ENCODE measurements around the gene PIGU. TPM values are rescaled to one million over a fixed set of nuclear protein-coding genes. Genes with fewer than 3 reads are reported as not detected.

Gene PIGU
- total and polyA plus RNA-seq, 8 donors: 0.45 to 21.3 (median 10.3) TPM

- no peak overlapping the region for H3K27ac ChIP-seq
- no peaks in the 10 kb centered on the region for H3K9me3 ChIP-seq
- no peak overlapping the region for H3K4me3 ChIP-seq
- peaks cover 52 to 97% (median 96%) of the 10 kb centered on the region in 4 donors for H3K36me3 ChIP-seq
- 86 to 93% (median 90%) methylated on average over 8 of the region's 8 CpGs for WGBS, 5 donors
- intact Hi-C loops (cut with DNase I; ENCODE audit: low total_unique reads): no loop called here
- DNase-seq: no peak
- peaks cover 14 to 53% (median 31%) of the 10 kb centered on the region in 4 donors for H3K4me1 ChIP-seq
- no peaks in the 10 kb centered on the region for H3K27me3 ChIP-seq
- no peak for TF ChIP-seq CTCF (IDR thresholded peaks at IDR 0.05)
- TF ChIP-seq POLR2AphosphoS5 (IDR thresholded peaks at IDR 0.05): no peak
- no peak for TF ChIP-seq EP300 (IDR thresholded peaks at IDR 0.05)
- TF ChIP-seq POLR2A (IDR thresholded peaks at IDR 0.05): no peak
Observed at GRCh38 chr20:34532320-34532719, 144.6 kb downstream of the PIGU start.

- no peak for TF ChIP-seq POLR2A (IDR thresholded peaks at IDR 0.05)
- no peak for TF ChIP-seq EP300 (IDR thresholded peaks at IDR 0.05)
- no peak for TF ChIP-seq POLR2AphosphoS5 (IDR thresholded peaks at IDR 0.05)
- TF ChIP-seq CTCF (IDR thresholded peaks at IDR 0.05): no peak
- peaks cover 58 to 97% (median 96%) of the 10 kb centered on the region in 4 donors for H3K36me3 ChIP-seq
- H3K4me1 ChIP-seq: peaks cover 18 to 59% (median 35%) of the 10 kb centered on the region in 4 donors
- intact Hi-C loops (cut with DNase I; ENCODE audit: low total_unique reads): no loop called here
- no peak overlapping the region for H3K4me3 ChIP-seq
- no peak for DNase-seq
- WGBS, 5 donors: 89 to 95% (median 90%) methylated on average over 8 of the region's 8 CpGs
- H3K27ac ChIP-seq: no peak overlapping the region
- no peaks in the 10 kb centered on the region for H3K9me3 ChIP-seq
- H3K27me3 ChIP-seq: no peaks in the 10 kb centered on the region
Observed at GRCh38 chr20:34531608-34532265, 145.2 kb downstream of the PIGU start.

- Histone ChIP-seq H3K4me1 (peaks cover 32 to 73% (median 49%) of the 10 kb centered on the region in 4 donors), H3K36me3 (peaks cover 50 to 88% (median 85%) of the 10 kb centered on the region in 4 donors), H3K27ac (no peak overlapping the region), H3K9me3 (no peaks in the 10 kb centered on the region), H3K27me3 (no peaks in the 10 kb centered on the region), H3K4me3 (no peak overlapping the region)
- no peak for DNase-seq
- intact Hi-C loops (cut with DNase I; ENCODE audit: low total_unique reads): no loop called here
- TF ChIP-seq EP300 (IDR thresholded peaks at IDR 0.05) (no peak), POLR2A (IDR thresholded peaks at IDR 0.05) (no peak), POLR2AphosphoS5 (IDR thresholded peaks at IDR 0.05) (no peak), CTCF (IDR thresholded peaks at IDR 0.05) (no peak)
- 67 to 83% (median 72%) methylated on average over 5 of the region's 5 CpGs for WGBS, 5 donors
Observed at GRCh38 chr20:34530342-34530741, 146.6 kb downstream of the PIGU start.

- H3K4me3 ChIP-seq: no peak overlapping the region
- TF ChIP-seq POLR2AphosphoS5 (IDR thresholded peaks at IDR 0.05): no peak
- H3K36me3 ChIP-seq: peaks cover 44 to 82% (median 79%) of the 10 kb centered on the region in 4 donors
- H3K27me3 ChIP-seq: no peaks in the 10 kb centered on the region
- H3K9me3 ChIP-seq: no peaks in the 10 kb centered on the region
- DNase-seq: no peak
- peak overlapping the region in 2 of 5 donors; percentile 9 to 14 for H3K27ac ChIP-seq
- peaks cover 32 to 79% (median 55%) of the 10 kb centered on the region in 4 donors for H3K4me1 ChIP-seq
- intact Hi-C loops (cut with DNase I; ENCODE audit: low total_unique reads): no loop called here
- 70 to 86% (median 79%) methylated on average over 3 of the region's 3 CpGs for WGBS, 5 donors
Observed at GRCh38 chr20:34529742-34530141, 147.2 kb downstream of the PIGU start.

- Histone ChIP-seq H3K4me3 (no peak overlapping the region), H3K4me1 (peaks cover 38 to 87% (median 61%) of the 10 kb centered on the region in 4 donors), H3K9me3 (no peaks in the 10 kb centered on the region), H3K36me3 (peaks cover 35 to 74% (median 72%) of the 10 kb centered on the region in 4 donors), H3K27ac (peak overlapping the region in 2 of 5 donors; percentile 9 to 11), H3K27me3 (no peaks in the 10 kb centered on the region)
- peak in 1 of 2 donors; percentile 81 for DNase-seq
- no peak for TF ChIP-seq POLR2AphosphoS5 (IDR thresholded peaks at IDR 0.05)
- no peak for TF ChIP-seq EP300 (IDR thresholded peaks at IDR 0.05)
- no peak for TF ChIP-seq POLR2A (IDR thresholded peaks at IDR 0.05)
- TF ChIP-seq CTCF (IDR thresholded peaks at IDR 0.05): no peak
- 25 to 54% (median 46%) methylated on average over 5 of the region's 5 CpGs for WGBS, 5 donors
- intact Hi-C loops (cut with DNase I; ENCODE audit: low total_unique reads): no loop called here
Observed at GRCh38 chr20:34528921-34529297, 148.0 kb downstream of the PIGU start.

All from stomach (tissue), 9 donors.